GM18526 (cell line): ENCODE results near the gene ODF2L.

Experiments used
- POLR2A ChIP-seq: IDR thresholded peaks from 3 replicates; pipeline ENCODE4 v1.6.1; 2011; ENCODE audit not compliant: insufficient read length; ENCODE audit errors: extremely low read depth

Gene ODF2L

GRCh38 chr1:86396498-86396890 is 371 bp upstream of the ODF2L start:
- no peak for TF ChIP-seq POLR2A

- TF ChIP-seq POLR2A, result no peak
Observed at GRCh38 chr1:86394416-86394815, 1.7 kb downstream of the ODF2L start.

GRCh38 chr1:86389307-86389706 is 6.8 kb downstream of the ODF2L start:
- no peak for TF ChIP-seq POLR2A

- no peak for TF ChIP-seq POLR2A
Observed at GRCh38 chr1:86388777-86389176, 7.3 kb downstream of the ODF2L start.

GRCh38 chr1:86387916-86388627 is 8.1 kb downstream of the ODF2L start:
- TF ChIP-seq POLR2A, result no peak

GRCh38 chr1:86382878-86383277 is 13.2 kb downstream of the ODF2L start:
- TF ChIP-seq POLR2A, result no peak

- TF ChIP-seq POLR2A, result no peak
Observed at GRCh38 chr1:86381223-86381622, 14.9 kb downstream of the ODF2L start.

- TF ChIP-seq POLR2A, result no peak
Observed at GRCh38 chr1:86380257-86380861, 15.8 kb downstream of the ODF2L start.

GRCh38 chr1:86378813-86379212 is 17.3 kb downstream of the ODF2L start:
- no peak for TF ChIP-seq POLR2A

GRCh38 chr1:86377341-86377740 is 18.8 kb downstream of the ODF2L start:
- no peak for TF ChIP-seq POLR2A

- no peak for TF ChIP-seq POLR2A
Observed at GRCh38 chr1:86375688-86376087, 20.4 kb downstream of the ODF2L start.

GRCh38 chr1:86370601-86371022 is 25.5 kb downstream of the ODF2L start:
- TF ChIP-seq POLR2A, result no peak

- no peak for TF ChIP-seq POLR2A
Observed at GRCh38 chr1:86365896-86366295, 30.2 kb downstream of the ODF2L start.

GRCh38 chr1:86362807-86363206 is 33.3 kb downstream of the ODF2L start:
- no peak for TF ChIP-seq POLR2A

- no peak for TF ChIP-seq POLR2A
Observed at GRCh38 chr1:86357796-86358195, 38.3 kb downstream of the ODF2L start.

- TF ChIP-seq POLR2A, result no peak
Observed at GRCh38 chr1:86356247-86356646, 39.9 kb downstream of the ODF2L start.

GRCh38 chr1:86352086-86352485 is 44.0 kb downstream of the ODF2L start:
- no peak for TF ChIP-seq POLR2A

GRCh38 chr1:86346388-86346787 is 49.7 kb downstream of the ODF2L start:
- no peak for TF ChIP-seq POLR2A

- no peak for TF ChIP-seq POLR2A
Observed at GRCh38 chr1:86345042-86345441, 51.1 kb downstream of the ODF2L start.
